HG03565 (cell line): ENCODE results near the gene VSX1.

Experiments
- ATAC-seq: cut with Tn5 transposase; IDR thresholded peaks from one replicate; pipeline ENCODE4 v1.9.1; 2021; ENCODE audit warnings: mild to moderate bottlenecking, moderate library complexity; ENCODE audit not compliant: unreplicated experiment

The VSX1 gene

GRCh38 chr20:25042531-25043498 lies 39.1 kb downstream of the VSX1 start:
- ATAC-seq = peak; percentile 90

DNA sequence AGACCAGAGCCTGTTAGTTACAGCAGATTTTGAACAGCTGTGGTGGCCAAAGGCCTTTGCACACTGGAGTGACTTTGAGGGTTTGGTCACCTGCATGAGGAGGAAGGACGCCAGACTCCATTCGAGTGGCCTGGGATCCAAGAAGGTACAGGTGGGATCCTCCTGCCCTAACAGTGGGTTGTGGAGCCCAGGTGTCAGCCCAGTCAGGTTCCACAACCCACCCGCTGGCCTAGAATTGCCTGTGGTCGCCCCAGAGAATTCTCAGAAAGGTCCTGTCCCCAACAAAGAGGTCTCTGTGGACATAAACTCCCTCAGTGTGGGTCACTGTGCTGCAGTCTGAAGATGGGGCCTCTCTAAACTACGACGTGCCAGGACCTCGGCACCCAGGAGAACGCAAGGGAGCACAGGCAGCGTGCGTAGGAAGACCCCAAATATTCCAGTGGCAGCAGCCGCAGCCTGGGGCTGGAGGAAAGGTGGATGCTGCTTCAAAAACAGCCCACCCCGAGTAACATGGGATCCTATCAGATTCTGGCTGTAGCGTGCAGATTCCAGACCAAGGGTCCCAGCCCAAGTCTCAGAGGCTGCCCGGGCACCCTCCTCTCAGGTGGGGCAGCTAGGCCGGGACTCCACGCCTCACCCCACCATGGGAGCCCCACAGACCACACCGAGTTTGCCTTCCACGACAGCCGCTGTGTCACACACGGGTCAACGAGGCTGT lies 40.0 kb downstream of the VSX1 start:
- no peak for ATAC-seq

DNA sequence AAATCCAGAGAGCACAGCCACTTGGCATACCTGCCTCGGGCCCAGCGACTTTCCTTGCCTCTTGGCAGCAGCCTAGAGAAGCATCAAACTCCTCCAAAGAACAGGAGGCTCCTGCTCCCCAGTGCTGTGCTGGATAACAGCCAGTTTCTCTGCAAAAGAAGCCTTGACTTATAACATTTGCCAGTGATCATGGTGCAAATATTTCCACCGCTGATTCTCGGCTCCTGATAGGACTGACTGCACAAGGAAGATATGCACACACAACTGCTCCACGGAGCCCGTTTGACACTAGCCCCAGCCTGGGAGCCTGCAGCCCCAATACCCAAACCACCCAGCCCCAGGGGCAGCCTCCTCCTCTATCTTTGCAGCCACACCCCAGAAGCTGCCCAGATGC lies 41.5 kb downstream of the VSX1 start:
- ATAC-seq = no peak

DNA sequence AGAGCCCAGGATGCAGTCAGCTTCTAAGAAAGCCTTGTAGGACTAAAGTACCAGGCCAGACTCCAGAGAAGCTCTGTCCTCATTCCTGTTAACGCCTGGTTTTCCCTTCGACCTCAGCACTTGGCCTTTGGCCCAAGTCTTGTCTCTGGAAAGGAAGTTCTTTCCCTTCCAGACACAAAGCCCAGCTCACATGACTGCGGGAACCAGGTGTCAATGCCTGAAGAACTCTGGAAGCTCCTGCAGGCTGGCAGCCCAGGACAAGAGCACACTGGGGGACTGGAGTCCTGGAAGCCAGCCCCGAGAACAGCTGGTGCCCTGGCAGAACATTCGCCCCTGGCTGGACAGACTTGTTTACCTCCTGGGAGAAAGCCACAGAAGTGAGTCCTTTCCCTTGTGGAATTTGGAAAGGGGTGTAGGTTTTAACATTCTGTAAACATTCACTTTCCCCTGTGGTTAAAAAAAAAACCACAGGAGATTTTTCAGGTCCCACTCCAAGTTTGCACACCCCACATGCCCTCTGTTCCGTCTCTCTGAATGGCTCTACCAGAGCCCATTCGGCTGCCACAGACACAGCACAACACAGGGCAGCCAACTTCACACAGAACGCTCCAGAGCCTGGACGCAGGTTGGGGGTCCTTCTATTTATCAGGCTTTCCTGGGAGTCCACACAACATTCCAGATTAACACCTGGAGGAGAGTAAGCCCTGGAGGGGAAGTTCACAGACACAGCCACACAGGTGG lies 42.1 kb downstream of the VSX1 start:
- ATAC-seq = no peak

DNA sequence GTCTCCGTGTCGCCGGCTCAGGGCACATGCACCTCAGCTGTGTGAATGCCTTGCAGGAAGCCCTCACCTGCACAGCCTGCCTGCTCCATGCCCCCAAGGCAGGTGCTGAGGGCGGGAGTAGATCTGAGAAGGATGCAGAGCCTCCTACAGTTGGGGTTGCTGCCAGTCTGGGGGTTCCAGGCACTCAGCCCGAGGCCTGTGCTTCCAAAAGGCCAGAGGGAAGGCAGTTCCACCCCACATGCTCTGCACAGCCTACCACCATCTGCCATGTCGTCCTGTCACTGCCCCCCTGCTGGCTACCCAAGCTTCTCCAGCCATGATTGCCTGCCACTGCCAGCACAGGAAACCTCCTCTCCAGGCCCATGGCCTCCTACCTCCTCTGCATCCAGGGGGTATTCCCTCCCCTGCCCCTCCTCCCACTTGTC lies 43.3 kb downstream of the VSX1 start:
- ATAC-seq = no peak

- ATAC-seq = no peak
Measured at GRCh38 chr20:25038103-25038410, 43.9 kb downstream of the VSX1 start.

DNA sequence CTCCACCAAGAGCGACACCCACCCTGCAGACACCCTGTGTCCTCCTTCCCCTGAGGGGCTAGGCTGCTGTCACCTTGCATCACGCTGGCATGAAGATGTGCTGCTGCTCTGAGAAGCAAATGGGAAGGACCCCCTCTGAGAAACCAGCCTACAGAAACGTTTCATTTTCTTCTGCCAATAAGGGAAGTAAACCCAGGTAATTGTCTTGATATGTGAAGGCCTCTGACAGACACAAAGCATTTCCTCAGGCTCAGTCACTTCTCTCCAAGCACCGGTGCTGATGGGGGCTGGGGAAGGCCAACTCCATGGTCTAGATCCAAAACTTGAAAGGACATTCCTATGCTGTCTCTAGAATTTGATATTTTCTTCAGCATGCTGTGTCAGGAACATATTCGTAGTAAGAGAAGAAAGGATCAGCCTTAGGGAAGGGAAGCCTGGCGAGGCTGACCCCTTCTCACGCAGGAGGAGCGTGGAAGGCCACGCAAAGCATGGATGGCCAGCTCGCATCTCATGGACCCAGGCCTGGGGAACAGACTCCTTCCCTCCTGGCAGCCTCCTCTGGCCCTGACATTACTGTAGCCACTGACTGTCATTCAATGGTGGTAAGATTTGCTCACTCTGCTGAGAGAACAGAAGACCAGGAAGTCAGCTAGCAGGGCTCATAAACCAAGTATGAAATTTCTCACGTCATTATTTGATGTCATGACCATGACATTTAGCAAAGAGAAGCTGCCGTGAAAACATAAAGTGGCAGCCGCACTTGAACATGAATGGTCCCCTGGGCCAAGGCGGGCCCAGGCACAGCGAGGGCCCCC lies 44.4 kb downstream of the VSX1 start:
- ATAC-seq = no peak

GRCh38 chr20:25036331-25036936 lies 45.5 kb downstream of the VSX1 start:
- ATAC-seq = no peak

- no peak for ATAC-seq
Measured at GRCh38 chr20:25035921-25036320, 46.0 kb downstream of the VSX1 start.

GRCh38 chr20:25033924-25034300 lies 48.0 kb downstream of the VSX1 start:
- no peak for ATAC-seq

GRCh38 chr20:25033265-25033923 lies 48.5 kb downstream of the VSX1 start:
- ATAC-seq = no peak

GRCh38 chr20:25032478-25033264 lies 49.3 kb downstream of the VSX1 start:
- no peak for ATAC-seq

- ATAC-seq = no peak
Measured at GRCh38 chr20:25032065-25032477, 49.9 kb downstream of the VSX1 start.

DNA sequence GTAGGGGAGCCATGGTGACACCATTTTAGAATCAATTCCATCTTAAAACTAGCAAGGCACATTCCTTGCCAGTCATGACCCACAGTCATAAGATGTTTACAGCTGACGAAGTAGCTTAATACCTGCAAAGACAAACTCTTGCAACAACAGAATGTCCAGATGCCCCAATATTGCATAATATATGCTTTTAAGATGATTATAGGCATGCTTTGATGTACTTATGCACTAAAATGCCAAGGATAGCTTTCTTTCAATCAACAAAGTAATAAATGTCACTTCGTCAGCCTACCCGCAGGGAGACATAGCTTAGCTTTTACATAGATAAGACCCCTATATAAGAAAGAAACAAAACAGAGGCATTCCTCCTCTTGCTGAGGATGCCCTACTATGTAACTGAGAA lies 50.7 kb downstream of the VSX1 start:
- ATAC-seq = no peak

DNA sequence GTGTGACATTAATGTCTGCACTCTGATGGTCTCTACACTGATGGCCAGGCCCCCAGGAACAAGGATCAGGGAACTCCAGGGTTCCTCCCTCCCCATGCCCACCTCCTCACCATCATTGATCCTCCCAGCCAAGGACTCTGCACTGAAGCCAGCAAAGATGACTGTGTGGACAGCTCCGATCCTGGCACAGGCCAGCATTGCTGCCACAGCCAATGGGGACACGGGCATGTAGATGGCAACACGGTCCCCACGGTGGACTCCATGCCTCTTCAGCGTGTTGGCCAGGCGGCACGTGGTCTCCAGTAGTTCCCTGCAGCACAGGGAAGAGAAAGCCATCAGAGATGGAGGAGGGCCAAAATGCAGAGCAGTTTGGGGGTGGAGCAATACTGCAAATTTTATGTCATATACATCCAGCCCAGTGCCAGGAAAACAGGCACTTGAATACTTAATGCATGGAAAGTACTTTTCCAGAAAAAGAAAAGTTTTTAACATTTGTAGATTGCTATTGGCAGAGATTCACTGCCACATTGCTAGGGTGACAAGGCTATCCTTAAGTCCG lies 51.2 kb downstream of the VSX1 start:
- no peak for ATAC-seq

DNA sequence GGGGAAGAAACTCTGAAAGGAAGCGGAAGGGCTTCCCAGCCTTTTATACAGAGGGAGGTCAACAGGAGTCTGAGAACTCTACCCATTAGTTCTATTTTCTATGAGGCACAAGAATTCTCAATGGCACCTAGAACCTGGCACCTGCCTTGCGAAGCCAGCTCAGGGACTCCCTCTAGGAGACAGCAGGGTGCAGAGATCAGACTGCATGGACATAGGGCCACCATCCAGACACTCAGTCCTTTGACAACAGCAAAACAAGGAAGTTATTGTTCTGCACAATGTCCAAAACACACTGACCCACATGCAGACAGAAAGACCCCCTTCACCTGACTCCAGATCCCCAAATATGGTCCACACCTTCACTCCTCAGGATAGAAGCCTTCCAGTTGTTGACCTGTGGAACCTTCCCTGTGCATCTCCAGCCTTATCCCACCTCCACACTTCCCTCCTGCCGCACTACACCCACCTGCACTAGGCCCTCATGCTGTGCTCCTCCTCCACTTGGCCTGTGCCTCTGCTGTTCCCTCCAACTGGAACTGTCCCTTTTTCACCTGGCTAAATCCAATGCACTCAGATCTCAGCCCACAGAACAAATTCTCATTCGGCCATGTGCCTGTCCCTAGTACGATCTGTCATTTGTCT lies 51.8 kb downstream of the VSX1 start:
- no peak for ATAC-seq

- ATAC-seq = no peak
Measured at GRCh38 chr20:25025986-25026605, 55.8 kb downstream of the VSX1 start.
